Measurements from ENCODE around the gene GRAMD1B. TPM values are rescaled to one million over a fixed set of nuclear protein-coding genes. Genes with fewer than 3 reads are reported as not detected.

GRAMD1B gene
- total RNA-seq, 1 experiment from 2014 or later, result 12.7 TPM

GRCh38 chr11:123408619-123409455 is 21.2 kb upstream of the GRAMD1B start:
- ChIA-PET RAD21 (ENCODE audit: low non-redundant PET in 1 of 2, low total read pairs in 2 of 2, uncharacterized antibody in 2 of 2, unreplicated experiment in 2 of 2) (interaction anchor here (1.2 to 3.1 kb wide), 5 partner anchors 66 to 168 kb away, joined by 3 to 23 read pairs (median 6); no protein-coding TSS in a partner anchor), CTCF (interaction anchor here (0.6 to 7.4 kb wide), 12 partner anchors 8 to 306 kb away, joined by 3 to 203 read pairs (median 6); no protein-coding TSS in a partner anchor), POLR2A (interaction anchor here (0.6 to 1.3 kb wide), 2 partner anchors 25 to 65 kb away, joined by 3 read pairs; no protein-coding TSS in a partner anchor)
- Histone ChIP-seq H3K9me3 (ENCODE audit: control insufficient read depth in 1 of 2, insufficient read depth in 1 of 2, low read depth in 1 of 2, low read length in 2 of 2) (no peaks in the 10 kb centered on the region), H3K4me1 (ENCODE audit: control insufficient read depth in 1 of 2, insufficient read depth in 2 of 2, low read length in 2 of 2) (no peaks in the 10 kb centered on the region), H4K20me1 (ENCODE audit: insufficient read depth) (no peaks in the 10 kb centered on the region), H3K27me3 (ENCODE audit: insufficient read depth, low read length) (0 out of 2 replicates have a peak, but pooled peaks cover 9% of the 10 kb centered on the region), H3K79me2 (ENCODE audit: insufficient read depth, low read length) (no peaks in the 10 kb centered on the region), H3K9me2 (ENCODE audit: insufficient read depth) (no peaks in the 10 kb centered on the region), H3K4me2 (ENCODE audit: low read length) (no peak overlapping the region), H2AFZ (ENCODE audit: low read depth, low read length, poor library complexity, severe bottlenecking) (no peak overlapping the region), H3K36me3 (ENCODE audit: control insufficient read depth in 1 of 2, insufficient read depth in 2 of 2, low read length in 2 of 2) (no peaks in the 10 kb centered on the region), H3K9ac (ENCODE audit: low read length) (no peak overlapping the region), H3K27ac (ENCODE audit: low read depth, low read length) (no peak overlapping the region), H3K4me3 (replicated peaks in 1 of 2; ENCODE audit: low read depth in 1 of 2, low read length in 2 of 2) (no peak overlapping the region)
- no peak for ATAC-seq
- no TSS peak for BruUV-seq (replicated peaks)
- no peak for DNase-seq (ENCODE audit: low read depth, low spot score)
- TF ChIP-seq CEBPB (IDR thresholded peaks at IDR 0.05; ENCODE audit: low read depth), result no peak
- intact Hi-C loops (cut with micrococcal nuclease), result loop anchor here (5.0 kb wide), 1 partner anchor 107 kb away; no protein-coding TSS in a partner anchor

- Histone ChIP-seq H3K4me1 (ENCODE audit: control insufficient read depth in 1 of 2, insufficient read depth in 2 of 2, low read length in 2 of 2) (no peaks in the 10 kb centered on the region), H3K4me3 (replicated peaks in 1 of 2; ENCODE audit: low read depth in 1 of 2, low read length in 2 of 2) (no peak overlapping the region), H3K4me2 (ENCODE audit: low read length) (no peak overlapping the region), H4K20me1 (ENCODE audit: insufficient read depth) (no peaks in the 10 kb centered on the region), H2AFZ (ENCODE audit: low read depth, low read length, poor library complexity, severe bottlenecking) (no peak overlapping the region), H3K36me3 (ENCODE audit: control insufficient read depth in 1 of 2, insufficient read depth in 2 of 2, low read length in 2 of 2) (no peaks in the 10 kb centered on the region), H3K79me2 (ENCODE audit: insufficient read depth, low read length) (no peaks in the 10 kb centered on the region), H3K27me3 (ENCODE audit: insufficient read depth, low read length) (0 out of 2 replicates have a peak, but pooled peaks cover 6% of the 10 kb centered on the region), H3K9ac (ENCODE audit: low read length) (no peak overlapping the region), H3K27ac (ENCODE audit: low read depth, low read length) (no peak overlapping the region), H3K9me3 (ENCODE audit: control insufficient read depth in 1 of 2, insufficient read depth in 1 of 2, low read depth in 1 of 2, low read length in 2 of 2) (no peaks in the 10 kb centered on the region), H3K9me2 (ENCODE audit: insufficient read depth) (no peaks in the 10 kb centered on the region)
- intact Hi-C loops (cut with micrococcal nuclease), result loop anchor here (5.0 kb wide), 1 partner anchor 107 kb away; no protein-coding TSS in a partner anchor
- ChIA-PET CTCF (interaction anchor here (1.4 to 7.4 kb wide), 2 partner anchors 67 to 145 kb away, joined by 3 to 203 read pairs; no protein-coding TSS in a partner anchor), POLR2A (interaction anchor here (0.6 kb wide), 1 partner anchor 24 kb away, joined by 3 read pairs; no protein-coding TSS in a partner anchor), RAD21 (ENCODE audit: low non-redundant PET in 1 of 2, low total read pairs in 2 of 2, uncharacterized antibody in 2 of 2, unreplicated experiment in 2 of 2) (no interaction called here)
- BruUV-seq (replicated peaks), result no TSS peak
- no peak for DNase-seq (ENCODE audit: low read depth, low spot score)
- no peak for ATAC-seq
- TF ChIP-seq MAX (IDR thresholded peaks at IDR 0.05) (no peak), SP1 (IDR thresholded peaks at IDR 0.05; ENCODE audit: low read depth) (no peak), REST (IDR thresholded peaks at IDR 0.05; ENCODE audit: low read depth) (no peak), ZFX (IDR thresholded peaks at IDR 0.05) (no peak), CBX3 (IDR thresholded peaks at IDR 0.05; ENCODE audit: low read depth) (no peak), JUND (IDR thresholded peaks at IDR 0.05) (no peak), ZBTB33 (IDR thresholded peaks at IDR 0.05; ENCODE audit: extremely low read depth, insufficient replicate concordance, low read length) (no peak), SRF (IDR thresholded peaks at IDR 0.05; ENCODE audit: low read depth) (no peak), EGR1 (IDR thresholded peaks at IDR 0.05; ENCODE audit: low read depth) (no peak), EZH2phosphoT487 (IDR thresholded peaks at IDR 0.05; ENCODE audit: borderline replicate concordance) (no peak), FOSL1 (IDR thresholded peaks at IDR 0.05; ENCODE audit: low read depth) (no peak)
These were observed 20.4 kb upstream of the GRAMD1B start for GRCh38 chr11:123409456-123410217.
